Measurements from ENCODE around the gene C6orf141.

DNA sequence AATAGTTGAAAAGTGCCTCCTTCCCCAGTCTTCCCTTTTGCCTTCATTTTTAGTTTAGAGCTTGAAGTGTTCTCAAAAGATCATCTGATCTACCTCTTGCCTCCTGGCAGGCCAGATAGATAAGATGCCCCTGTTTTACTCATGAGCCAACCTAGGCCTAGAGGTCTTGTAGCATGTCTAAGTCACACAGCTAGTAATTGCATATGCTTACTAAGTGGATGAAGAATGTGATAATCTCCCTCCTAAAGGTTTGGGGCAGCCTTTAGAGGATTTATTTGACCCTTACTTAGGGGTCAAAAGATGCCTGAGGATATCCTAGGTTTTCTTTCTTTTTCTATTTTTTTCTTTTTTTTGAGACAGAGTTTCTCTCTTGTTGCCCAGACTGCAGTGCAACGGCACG, 2.1 kb downstream of the C6orf141 start:
- TF ChIP-seq, protein P1, sequence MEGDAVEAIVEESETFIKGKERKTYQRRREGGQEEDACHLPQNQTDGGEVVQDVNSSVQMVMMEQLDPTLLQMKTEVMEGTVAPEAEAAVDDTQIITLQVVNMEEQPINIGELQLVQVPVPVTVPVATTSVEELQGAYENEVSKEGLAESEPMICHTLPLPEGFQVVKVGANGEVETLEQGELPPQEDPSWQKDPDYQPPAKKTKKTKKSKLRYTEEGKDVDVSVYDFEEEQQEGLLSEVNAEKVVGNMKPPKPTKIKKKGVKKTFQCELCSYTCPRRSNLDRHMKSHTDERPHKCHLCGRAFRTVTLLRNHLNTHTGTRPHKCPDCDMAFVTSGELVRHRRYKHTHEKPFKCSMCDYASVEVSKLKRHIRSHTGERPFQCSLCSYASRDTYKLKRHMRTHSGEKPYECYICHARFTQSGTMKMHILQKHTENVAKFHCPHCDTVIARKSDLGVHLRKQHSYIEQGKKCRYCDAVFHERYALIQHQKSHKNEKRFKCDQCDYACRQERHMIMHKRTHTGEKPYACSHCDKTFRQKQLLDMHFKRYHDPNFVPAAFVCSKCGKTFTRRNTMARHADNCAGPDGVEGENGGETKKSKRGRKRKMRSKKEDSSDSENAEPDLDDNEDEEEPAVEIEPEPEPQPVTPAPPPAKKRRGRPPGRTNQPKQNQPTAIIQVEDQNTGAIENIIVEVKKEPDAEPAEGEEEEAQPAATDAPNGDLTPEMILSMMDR (IDR thresholded peaks at IDR 0.05; ENCODE audit: insufficient read depth, low read length): no peak
- TF ChIP-seq, protein P2, sequence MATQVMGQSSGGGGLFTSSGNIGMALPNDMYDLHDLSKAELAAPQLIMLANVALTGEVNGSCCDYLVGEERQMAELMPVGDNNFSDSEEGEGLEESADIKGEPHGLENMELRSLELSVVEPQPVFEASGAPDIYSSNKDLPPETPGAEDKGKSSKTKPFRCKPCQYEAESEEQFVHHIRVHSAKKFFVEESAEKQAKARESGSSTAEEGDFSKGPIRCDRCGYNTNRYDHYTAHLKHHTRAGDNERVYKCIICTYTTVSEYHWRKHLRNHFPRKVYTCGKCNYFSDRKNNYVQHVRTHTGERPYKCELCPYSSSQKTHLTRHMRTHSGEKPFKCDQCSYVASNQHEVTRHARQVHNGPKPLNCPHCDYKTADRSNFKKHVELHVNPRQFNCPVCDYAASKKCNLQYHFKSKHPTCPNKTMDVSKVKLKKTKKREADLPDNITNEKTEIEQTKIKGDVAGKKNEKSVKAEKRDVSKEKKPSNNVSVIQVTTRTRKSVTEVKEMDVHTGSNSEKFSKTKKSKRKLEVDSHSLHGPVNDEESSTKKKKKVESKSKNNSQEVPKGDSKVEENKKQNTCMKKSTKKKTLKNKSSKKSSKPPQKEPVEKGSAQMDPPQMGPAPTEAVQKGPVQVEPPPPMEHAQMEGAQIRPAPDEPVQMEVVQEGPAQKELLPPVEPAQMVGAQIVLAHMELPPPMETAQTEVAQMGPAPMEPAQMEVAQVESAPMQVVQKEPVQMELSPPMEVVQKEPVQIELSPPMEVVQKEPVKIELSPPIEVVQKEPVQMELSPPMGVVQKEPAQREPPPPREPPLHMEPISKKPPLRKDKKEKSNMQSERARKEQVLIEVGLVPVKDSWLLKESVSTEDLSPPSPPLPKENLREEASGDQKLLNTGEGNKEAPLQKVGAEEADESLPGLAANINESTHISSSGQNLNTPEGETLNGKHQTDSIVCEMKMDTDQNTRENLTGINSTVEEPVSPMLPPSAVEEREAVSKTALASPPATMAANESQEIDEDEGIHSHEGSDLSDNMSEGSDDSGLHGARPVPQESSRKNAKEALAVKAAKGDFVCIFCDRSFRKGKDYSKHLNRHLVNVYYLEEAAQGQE (IDR thresholded peaks at IDR 0.05; ENCODE audit: insufficient replicate concordance, low read depth): no peak
- TF ChIP-seq POLR2AphosphoS5 (IDR thresholded peaks at IDR 0.05; ENCODE audit: low read depth): no peak
- TF ChIP-seq SPI1 (IDR thresholded peaks at IDR 0.05; ENCODE audit: borderline replicate concordance, low read depth): no peak

Data from HL-60 (cell line).